Neural crest cell (in vitro differentiated cells): Measurements from ENCODE around the gene FBLL1. TPM values are rescaled to one million over a fixed set of nuclear protein-coding genes. Genes with fewer than 3 reads are reported as not detected.
"Not testable (repeated sequence)": the region's sequence is repeated elsewhere in the genome, so short reads cannot be mapped to it uniquely, and the experiment has no call there.

ENCODE experiments used
- DNase-seq: peaks from one replicate; pipeline ENCODE4 v3.0.0; 2021; ENCODE audit warnings: low read depth, mixed read lengths, low spot score
- H3K27ac Mint-ChIP-seq: one replicate; pipeline ENCODE4 v1.8.0; 2021; ENCODE audit warnings: mild to moderate bottlenecking, mixed read lengths; ENCODE audit not compliant: unreplicated experiment
- H3K27me3 Mint-ChIP-seq: 2 replicates; pipeline ENCODE4 v1.8.0; 2021; ENCODE audit warnings: low read depth, mild to moderate bottlenecking, mixed read lengths
- H3K36me3 Mint-ChIP-seq: 2 replicates; pipeline ENCODE4 v1.8.0; 2021; ENCODE audit warnings: low read depth, mild to moderate bottlenecking, mixed read lengths
- H3K4me1 Mint-ChIP-seq: 2 replicates; pipeline ENCODE4 v1.8.0; 2021; ENCODE audit warnings: mixed read lengths
- H3K4me3 Mint-ChIP-seq: one replicate; pipeline ENCODE4 v1.8.0; 2021; ENCODE audit warnings: mild to moderate bottlenecking, mixed read lengths
- H3K9me3 Mint-ChIP-seq: 2 replicates; pipeline ENCODE4 v1.8.0; 2021; ENCODE audit warnings: mixed read lengths
- total RNA-seq: library from RNA; stranded (reverse); gene quantifications from 2 replicates; pipeline ENCODE4 v1.2.1, GENCODE V29; 2021
- TF ChIP-seq, protein P1 (sequence below): fragments of 200-600 bp; sonication (generic); conservative IDR thresholded peaks from 2 replicates; pipeline ENCODE4 v1.5.0; 2021; ENCODE audit warnings: antibody characterized with exemption, mild to moderate bottlenecking

Gene FBLL1
- total RNA-seq, 1 donor from 2014 or later = 7.3 TPM

DNA sequence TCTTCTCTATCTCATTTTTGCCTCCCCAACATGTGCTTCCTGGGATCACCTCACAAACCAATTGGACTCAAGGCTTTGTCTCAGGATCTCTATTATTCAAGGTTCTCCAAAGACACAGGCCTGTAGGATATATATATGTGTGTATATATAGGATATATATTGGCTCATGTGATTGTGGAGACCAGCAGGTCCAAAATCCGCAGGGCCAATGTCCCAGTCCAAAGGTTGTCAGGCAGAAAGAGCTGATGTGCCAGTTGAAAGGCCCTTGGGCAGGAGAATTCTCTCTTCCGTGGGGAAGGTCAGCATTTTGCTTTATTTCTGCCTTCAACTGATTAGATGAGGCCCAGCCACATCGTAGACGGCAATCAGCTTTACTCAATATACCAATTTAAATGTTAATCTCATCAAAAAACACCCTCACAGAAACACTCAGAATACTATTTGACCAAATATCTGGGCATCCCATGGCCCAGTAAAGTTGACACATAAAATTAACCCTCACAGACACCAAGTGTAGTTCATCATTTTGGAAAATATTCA, 1.3 kb upstream of the FBLL1 start:
- Mint-ChIP-seq H3K36me3 (no peaks in the 10 kb centered on the region), H3K27me3 (peaks cover 17% of the 10 kb centered on the region), H3K9me3 (no peaks in the 10 kb centered on the region), H3K4me1 (peaks cover 26% of the 10 kb centered on the region), H3K27ac (no peak overlapping the region), H3K4me3 (peak overlapping the region; percentile 76)
- TF ChIP-seq, protein P1, sequence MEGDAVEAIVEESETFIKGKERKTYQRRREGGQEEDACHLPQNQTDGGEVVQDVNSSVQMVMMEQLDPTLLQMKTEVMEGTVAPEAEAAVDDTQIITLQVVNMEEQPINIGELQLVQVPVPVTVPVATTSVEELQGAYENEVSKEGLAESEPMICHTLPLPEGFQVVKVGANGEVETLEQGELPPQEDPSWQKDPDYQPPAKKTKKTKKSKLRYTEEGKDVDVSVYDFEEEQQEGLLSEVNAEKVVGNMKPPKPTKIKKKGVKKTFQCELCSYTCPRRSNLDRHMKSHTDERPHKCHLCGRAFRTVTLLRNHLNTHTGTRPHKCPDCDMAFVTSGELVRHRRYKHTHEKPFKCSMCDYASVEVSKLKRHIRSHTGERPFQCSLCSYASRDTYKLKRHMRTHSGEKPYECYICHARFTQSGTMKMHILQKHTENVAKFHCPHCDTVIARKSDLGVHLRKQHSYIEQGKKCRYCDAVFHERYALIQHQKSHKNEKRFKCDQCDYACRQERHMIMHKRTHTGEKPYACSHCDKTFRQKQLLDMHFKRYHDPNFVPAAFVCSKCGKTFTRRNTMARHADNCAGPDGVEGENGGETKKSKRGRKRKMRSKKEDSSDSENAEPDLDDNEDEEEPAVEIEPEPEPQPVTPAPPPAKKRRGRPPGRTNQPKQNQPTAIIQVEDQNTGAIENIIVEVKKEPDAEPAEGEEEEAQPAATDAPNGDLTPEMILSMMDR = no peak
- no peak for DNase-seq

DNA sequence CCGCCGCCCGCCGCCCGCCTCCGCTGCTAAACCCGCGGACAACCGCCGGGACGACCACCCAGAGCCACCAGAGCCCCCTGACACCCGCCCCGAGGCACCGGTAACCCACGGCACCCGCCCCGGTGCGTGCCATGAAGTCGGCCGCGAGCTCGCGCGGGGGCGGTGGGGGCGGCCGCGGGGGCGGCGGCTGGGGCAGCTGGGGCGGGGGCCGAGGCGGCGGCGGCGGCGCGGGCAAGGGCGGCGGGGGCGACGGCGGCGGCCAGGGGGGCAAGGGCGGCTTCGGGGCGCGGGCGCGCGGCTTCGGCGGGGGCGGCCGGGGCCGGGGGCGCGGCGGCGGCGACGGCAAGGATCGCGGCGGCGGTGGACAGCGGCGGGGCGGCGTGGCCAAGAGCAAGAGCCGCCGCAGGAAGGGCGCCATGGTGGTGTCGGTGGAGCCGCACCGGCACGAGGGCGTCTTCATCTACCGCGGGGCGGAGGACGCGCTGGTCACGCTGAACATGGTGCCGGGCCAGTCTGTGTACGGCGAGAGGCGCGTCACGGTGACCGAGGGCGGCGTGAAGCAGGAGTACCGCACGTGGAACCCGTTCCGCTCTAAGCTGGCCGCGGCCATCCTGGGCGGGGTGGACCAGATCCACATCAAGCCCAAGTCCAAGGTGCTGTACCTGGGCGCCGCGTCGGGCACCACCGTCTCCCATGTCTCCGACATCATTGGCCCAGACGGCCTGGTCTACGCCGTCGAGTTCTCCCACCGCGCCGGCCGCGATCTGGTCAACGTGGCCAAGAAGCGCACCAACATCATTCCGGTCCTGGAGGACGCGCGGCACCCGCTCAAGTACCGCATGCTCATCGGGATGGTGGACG, 499 bp downstream of the FBLL1 start:
- Mint-ChIP-seq H3K9me3 (no peaks in the 10 kb centered on the region), H3K36me3 (no peaks in the 10 kb centered on the region), H3K4me3 (peak overlapping the region; percentile 76), H3K27me3 (peaks cover 17% of the 10 kb centered on the region), H3K4me1 (peaks cover 26% of the 10 kb centered on the region), H3K27ac (no peak overlapping the region)
- DNase-seq = peak; percentile 9
- TF ChIP-seq, protein P1 = no peak

DNA sequence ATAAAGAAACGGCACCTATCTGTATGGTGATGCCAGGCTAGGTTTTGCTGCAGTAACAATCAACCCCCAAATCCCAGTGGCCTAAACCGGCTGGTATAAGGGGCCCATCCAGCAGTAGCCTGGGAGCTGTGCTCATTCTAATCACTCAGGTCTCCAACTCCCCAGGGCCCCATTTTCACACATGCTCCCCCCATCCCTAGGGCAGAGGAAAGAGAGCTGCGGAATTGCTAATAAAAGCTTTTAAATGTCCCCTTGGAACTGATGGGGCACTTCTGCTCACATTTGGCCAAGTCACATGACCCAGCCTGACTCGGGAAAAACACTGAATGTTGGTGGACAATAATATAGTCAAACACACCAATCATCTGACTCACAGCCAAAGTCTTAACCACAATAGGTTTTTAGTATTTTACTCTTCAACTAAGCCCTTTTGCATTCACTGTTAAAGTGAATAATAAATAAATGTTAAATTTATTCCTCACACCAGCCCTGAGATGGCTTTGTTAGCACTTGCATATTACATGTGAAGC, 1.6 kb downstream of the FBLL1 start:
- peaks cover 26% of the 10 kb centered on the region for H3K4me1 Mint-ChIP-seq
- H3K27ac Mint-ChIP-seq = no peak overlapping the region
- H3K36me3 Mint-ChIP-seq = no peaks in the 10 kb centered on the region
- TF ChIP-seq, protein P1 = no peak
- peaks cover 17% of the 10 kb centered on the region for H3K27me3 Mint-ChIP-seq
- H3K9me3 Mint-ChIP-seq = no peaks in the 10 kb centered on the region
- DNase-seq = no peak
- peak overlapping the region; percentile 76 for H3K4me3 Mint-ChIP-seq

DNA sequence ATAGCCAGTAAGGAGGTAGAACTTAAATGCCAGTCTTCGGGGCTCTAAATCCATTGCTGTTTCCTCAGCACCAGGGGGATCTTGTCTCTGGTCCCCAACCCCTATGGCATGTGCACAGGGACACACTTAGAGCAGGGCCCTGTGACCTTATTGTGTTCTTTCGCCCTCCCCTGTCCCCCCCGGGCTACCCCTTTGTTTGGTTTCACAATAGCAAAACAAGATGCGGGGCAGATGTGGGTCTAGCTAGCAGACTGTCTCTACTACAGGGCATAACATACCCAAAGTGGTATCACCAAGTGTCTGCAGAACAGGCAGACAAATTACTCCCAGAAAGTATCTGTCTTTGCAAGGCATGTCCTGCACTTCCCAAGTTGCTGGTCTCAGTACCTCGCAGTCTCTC, 2.1 kb downstream of the FBLL1 start:
- Mint-ChIP-seq H3K4me1 (peaks cover 26% of the 10 kb centered on the region), H3K36me3 (no peaks in the 10 kb centered on the region), H3K4me3 (peak overlapping the region; percentile 76), H3K9me3 (no peaks in the 10 kb centered on the region), H3K27ac (no peak overlapping the region), H3K27me3 (peaks cover 17% of the 10 kb centered on the region)
- DNase-seq = no peak
- TF ChIP-seq, protein P1 = no peak

DNA sequence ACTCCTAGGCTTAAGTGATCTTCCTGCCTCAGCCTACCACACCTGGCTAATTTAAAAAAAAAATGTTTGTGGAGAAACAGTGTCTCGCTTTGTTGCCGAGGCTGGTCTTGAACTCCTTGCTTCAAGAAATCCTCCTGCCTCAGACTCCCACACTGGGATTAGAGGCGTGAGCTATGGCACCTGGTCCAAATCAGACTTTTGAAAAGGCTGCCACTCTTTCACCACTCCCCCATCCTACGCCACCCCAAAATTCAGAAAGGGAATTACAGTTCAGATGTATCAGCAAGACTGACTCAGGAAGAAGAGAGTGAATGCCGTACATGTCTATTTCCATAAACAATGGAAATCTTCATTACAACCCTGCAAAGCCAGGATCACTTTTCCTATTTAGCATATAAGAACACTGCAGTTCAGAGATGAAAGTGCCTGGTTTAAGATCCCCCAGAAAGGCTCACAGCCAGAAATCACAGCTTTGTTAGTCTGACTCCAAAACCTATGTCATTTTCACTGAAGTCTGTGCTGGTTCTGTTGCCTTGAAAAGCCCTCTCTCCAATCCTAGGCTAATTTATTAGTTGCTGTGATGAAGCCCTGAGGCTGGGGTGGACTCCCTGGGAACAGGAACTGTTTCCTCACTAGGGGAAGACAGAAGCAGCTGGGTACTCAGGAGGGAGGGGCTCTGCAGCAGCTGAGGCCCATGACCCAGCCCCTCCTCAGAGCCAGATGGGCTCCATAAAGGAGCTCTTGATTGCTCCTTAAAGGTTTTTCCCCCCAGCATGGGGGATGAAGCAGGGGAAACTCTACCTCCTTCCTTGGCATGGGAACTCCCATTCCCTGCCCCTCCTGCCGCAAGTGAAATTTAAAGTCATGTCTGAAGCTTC, 3.1 kb downstream of the FBLL1 start:
- no peak overlapping the region for H3K27ac Mint-ChIP-seq
- H3K36me3 Mint-ChIP-seq = no peaks in the 10 kb centered on the region
- H3K9me3 Mint-ChIP-seq = no peaks in the 10 kb centered on the region
- TF ChIP-seq, protein P1 = no peak
- H3K4me1 Mint-ChIP-seq = peaks cover 26% of the 10 kb centered on the region
- no peak overlapping the region for H3K4me3 Mint-ChIP-seq
- H3K27me3 Mint-ChIP-seq = peaks cover 17% of the 10 kb centered on the region
- no peak for DNase-seq

DNA sequence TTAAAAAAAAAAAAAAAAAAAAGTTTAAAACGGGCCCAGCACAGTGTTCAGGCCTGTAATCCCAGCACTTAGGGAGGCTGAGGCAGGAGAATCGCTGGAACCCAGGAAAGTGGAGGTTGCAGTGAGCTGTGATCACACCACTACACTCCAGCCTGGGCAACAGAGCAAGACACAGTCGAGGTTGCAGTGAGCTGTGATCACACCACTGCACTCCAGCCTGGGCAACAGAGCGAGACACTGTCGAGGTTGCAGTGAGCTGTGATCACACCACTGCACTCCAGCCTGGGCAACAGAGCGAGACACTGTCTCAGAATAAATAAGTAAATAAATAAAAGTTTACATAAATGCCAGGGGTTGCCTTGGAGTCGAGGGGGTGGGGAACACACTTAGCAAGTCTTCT, 5.2 kb downstream of the FBLL1 start:
- peaks cover 19% of the 10 kb centered on the region for H3K4me1 Mint-ChIP-seq
- H3K36me3 Mint-ChIP-seq, H3K27me3 Mint-ChIP-seq, H3K9me3 Mint-ChIP-seq, H3K27ac Mint-ChIP-seq, DNase-seq, H3K4me3 Mint-ChIP-seq: not testable (repeated sequence)
